NCI-H345 treated with DMSO at 0.1 percent for 48 hours (cell line): ENCODE results near the gene KRT9.

Source experiments
- DNase-seq: peaks from one replicate; lab custom pipeline; 2025; ENCODE audit not compliant: unreplicated experiment; lab: John Stamatoyannopoulos, UW

KRT9 gene

GRCh38 chr17:41579484-41580243 is 7.8 kb upstream of the KRT9 start:
- DNase-seq, result peak; percentile 16

DNA sequence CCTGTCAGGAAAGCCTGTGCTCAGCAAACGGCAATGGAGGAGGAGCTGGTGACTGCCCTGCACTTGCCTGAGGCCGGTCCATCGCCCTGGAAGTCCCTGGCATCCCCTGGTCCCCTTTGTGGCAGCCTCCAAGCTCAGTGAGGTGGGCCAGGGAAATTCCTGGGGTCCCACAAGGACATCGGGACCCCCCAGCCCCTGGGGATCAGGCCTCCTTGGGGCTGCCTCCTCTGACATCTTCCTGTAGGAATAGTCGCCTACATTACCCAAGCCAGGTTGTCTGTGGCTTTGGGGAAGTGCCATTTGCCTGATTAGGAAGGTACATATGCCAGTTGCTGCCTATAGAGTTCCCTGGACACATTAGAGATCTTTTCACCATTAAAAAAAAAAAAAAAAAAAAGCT is 7.1 kb upstream of the KRT9 start:
- no peak for DNase-seq

- no peak for DNase-seq
Observed at GRCh38 chr17:41578538-41578937, 6.7 kb upstream of the KRT9 start.

DNA sequence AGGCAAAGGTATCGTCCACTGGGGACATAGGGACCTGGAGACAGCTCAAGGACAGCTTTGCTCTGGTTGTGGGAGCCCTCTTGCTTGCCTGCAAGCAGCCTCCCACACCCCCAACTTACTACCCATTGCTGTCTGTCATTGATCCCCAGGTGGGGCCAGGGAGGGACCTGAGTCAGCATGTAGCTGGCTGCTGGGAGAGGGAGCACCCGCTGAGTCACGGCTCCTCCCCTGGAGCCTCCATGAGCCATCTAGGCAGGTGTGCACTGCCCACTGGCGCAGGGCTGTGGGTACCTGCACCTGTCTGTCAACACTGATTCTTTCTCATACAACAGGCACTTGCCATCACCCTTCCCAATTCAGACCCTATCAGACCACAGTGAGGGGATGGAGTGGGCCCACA is 4.9 kb upstream of the KRT9 start:
- DNase-seq, result peak; percentile 11

- no peak for DNase-seq
Observed at GRCh38 chr17:41575336-41575735, 3.5 kb upstream of the KRT9 start.

- DNase-seq, result no peak
Observed at GRCh38 chr17:41567317-41567716, 4.5 kb downstream of the KRT9 start.

DNA sequence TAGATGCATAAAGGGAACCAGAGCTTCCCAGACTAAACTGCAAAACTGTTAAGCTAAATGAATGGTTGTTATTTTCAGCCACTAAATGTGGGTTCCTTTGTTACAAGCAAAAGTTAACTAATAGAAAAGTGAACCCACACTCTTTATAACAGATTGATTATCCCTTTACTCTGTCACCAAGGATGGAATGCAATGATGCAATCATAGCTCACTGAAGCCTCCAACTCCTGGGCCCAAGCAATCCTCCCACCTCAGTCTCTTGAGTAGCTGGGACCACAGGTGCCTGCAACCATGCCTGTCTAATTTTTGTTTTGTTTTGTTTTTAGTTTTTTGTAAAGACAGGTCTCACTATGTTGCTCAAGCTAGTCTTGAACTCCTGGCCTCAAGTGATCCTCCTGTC is 6.5 kb downstream of the KRT9 start:
- no peak for DNase-seq

GRCh38 chr17:41563607-41564170 is 8.2 kb downstream of the KRT9 start:
- no peak for DNase-seq

GRCh38 chr17:41561554-41561953 is 10.3 kb downstream of the KRT9 start:
- DNase-seq, result no peak

DNA sequence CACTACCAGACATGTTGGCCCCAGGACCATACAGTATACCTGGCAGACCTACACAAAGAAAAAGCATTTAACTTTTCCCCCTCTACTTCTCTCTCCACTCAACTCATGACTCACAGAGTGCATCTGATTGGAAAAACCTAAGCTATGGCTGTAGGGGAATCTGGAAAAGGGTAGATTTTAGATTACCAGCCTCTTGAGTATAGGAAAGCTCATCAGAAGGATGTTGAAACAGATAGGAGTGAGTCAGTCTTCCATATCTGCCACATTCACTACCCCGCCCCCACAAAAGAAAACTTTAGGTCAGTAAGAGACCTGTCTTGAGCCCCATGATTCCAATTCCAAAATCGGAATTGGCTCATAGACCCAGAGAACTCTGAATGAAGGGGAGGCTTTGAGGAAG is 12.3 kb downstream of the KRT9 start:
- no peak for DNase-seq

DNA sequence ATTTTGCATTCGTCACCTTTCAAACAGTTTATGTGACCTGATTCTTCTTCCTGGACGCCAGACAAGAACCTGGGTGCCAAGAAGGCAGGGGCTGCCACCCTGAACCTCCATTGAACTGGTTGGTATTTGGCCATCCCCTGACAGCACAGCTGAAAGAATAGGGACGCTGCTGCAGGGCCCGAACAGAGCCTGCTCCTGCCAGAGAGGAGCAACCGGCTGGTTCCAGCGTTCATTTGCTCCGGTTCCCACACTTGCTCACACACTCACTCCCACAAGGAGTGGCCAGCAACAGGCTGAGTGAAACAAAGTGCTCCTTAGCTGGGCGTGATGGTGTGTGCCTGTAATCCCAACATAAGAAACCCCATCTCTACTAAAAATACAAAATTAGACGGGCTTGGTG is 14.9 kb downstream of the KRT9 start:
- DNase-seq, result no peak

GRCh38 chr17:41556306-41556705 is 15.6 kb downstream of the KRT9 start:
- no peak for DNase-seq

DNA sequence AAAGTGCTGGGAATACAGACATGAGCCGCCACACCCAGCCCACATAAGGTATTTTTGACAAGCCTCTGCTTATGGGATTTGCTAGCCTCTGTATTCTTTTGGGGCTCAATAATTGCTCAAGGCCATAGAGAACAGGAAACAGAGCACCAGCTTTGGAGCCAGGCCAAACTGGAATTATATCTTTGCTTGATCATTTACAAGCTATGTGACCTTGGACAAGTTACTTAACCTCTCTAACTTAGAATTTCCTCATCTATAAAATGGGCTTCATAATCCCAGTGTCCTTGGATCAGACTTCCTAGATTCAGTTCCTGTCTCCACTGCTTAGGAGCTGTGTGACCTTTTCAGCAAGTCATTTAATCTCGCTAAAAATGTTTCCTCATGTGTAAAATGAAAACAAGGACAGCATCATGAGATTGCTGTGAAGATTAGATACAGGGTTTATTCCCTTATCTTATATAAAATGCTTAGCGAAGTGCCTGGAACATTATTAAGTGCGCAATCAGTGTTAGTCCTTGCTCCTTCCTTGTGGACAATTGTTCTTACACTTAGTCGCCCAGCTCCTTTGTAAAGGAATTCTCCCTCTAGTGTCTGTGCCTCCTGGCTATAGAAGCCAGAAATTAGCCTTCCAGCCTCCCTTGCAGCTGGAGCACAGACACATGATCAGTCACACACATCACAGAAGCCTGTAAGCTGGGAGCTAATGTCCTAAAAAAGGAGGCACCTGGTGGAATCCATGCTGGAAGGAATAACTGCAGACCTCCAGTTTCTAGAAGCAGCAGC is 16.6 kb downstream of the KRT9 start:
- no peak for DNase-seq

GRCh38 chr17:41553987-41554680 is 17.7 kb downstream of the KRT9 start:
- DNase-seq, result no peak

DNA sequence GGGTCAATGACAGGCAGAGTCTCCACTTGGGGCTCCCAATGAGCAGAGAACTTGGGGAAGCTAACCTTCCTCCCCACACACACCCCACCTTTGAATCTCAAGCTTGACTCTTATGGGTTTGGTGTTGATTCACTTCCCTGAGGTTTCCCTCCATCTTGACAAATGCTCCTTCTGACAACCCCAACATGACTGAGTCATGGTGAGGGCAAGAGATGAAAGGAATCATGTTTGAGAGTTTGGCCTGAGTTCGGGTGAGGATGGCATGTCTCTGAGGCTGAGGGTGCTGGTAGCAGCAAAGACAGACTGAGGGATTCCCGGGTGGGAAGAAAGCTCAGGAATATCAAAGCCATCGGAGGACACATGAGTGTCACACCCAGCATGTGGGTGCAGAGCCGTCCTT is 18.7 kb downstream of the KRT9 start:
- no peak for DNase-seq

GRCh38 chr17:41552455-41552854 is 19.4 kb downstream of the KRT9 start:
- DNase-seq, result no peak

DNA sequence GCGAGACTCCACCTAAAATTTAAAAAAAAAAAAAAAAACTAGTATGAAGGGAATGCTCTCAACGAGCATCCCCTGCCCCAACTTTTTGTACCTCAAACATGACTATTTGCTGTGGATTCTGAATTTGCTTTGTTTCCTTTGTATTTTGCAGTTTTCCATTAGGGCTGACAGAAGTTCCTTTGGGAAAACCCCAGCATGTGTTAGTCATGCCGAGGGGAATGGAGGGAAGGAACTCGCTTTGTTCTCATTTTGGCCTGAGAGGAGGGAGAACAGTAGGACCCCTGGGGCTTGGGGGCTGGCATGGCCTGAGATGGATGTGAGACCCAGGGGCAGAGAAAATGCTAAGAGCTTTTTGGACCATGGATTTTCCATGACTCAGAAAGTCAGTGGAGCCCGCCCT is 20.5 kb downstream of the KRT9 start:
- no peak for DNase-seq

- DNase-seq, result no peak
Observed at GRCh38 chr17:41549596-41550039, 22.2 kb downstream of the KRT9 start.

- DNase-seq, result peak; percentile 55
Observed at GRCh38 chr17:41548844-41549595, 22.8 kb downstream of the KRT9 start.

- no peak for DNase-seq
Observed at GRCh38 chr17:41547921-41548843, 23.7 kb downstream of the KRT9 start.
